ENCODE results near the gene MIS18A. TPM values are rescaled to one million over a fixed set of nuclear protein-coding genes. Genes with fewer than 3 reads are reported as not detected.

Gene MIS18A
- total and polyA plus RNA-seq, 2 donors (not counting 1 experiment from before 2014, with no cell fraction given): 4.0 to 7.6 TPM

GRCh38 chr21:32256873-32257620 is 21.8 kb downstream of the MIS18A start:
- Histone ChIP-seq H3K27me3 (ENCODE audit: control insufficient read depth, insufficient read depth, low read length) (no peaks in the 10 kb centered on the region), H3K36me3 (ENCODE audit: control insufficient read depth, insufficient read depth, low read length) (no peaks in the 10 kb centered on the region), H3K4me2 (ENCODE audit: extremely low read depth, insufficient read depth, low read length) (peak overlapping the region; percentile 11), H3K79me2 (ENCODE audit: control insufficient read depth, insufficient read depth, low read length) (no peaks in the 10 kb centered on the region), H4K20me1 (ENCODE audit: control insufficient read depth, extremely low read depth, insufficient read depth, low read length) (no peaks in the 10 kb centered on the region), H3K9ac (ENCODE audit: insufficient read depth, low read length) (no peak overlapping the region), H3K4me3 (replicated peaks in 1 of 4; ENCODE audit: control extremely low read depth in 1 of 4, insufficient read depth in 1 of 4, low read depth in 3 of 4, low read length in 4 of 4) (peak overlapping the region in 1 of 4 experiments; percentile 29), H2AFZ (ENCODE audit: low read length) (no peak overlapping the region), H3K27ac (ENCODE audit: insufficient read depth, low read length) (no peak overlapping the region), H3K4me1 (ENCODE audit: control insufficient read depth, extremely low read depth, insufficient read depth, low read length) (peaks cover 9% of the 10 kb centered on the region), H3K9me3 (ENCODE audit: control insufficient read depth, insufficient read depth, low read depth, low read length) (no peaks in the 10 kb centered on the region)
- TF ChIP-seq, protein P1, sequence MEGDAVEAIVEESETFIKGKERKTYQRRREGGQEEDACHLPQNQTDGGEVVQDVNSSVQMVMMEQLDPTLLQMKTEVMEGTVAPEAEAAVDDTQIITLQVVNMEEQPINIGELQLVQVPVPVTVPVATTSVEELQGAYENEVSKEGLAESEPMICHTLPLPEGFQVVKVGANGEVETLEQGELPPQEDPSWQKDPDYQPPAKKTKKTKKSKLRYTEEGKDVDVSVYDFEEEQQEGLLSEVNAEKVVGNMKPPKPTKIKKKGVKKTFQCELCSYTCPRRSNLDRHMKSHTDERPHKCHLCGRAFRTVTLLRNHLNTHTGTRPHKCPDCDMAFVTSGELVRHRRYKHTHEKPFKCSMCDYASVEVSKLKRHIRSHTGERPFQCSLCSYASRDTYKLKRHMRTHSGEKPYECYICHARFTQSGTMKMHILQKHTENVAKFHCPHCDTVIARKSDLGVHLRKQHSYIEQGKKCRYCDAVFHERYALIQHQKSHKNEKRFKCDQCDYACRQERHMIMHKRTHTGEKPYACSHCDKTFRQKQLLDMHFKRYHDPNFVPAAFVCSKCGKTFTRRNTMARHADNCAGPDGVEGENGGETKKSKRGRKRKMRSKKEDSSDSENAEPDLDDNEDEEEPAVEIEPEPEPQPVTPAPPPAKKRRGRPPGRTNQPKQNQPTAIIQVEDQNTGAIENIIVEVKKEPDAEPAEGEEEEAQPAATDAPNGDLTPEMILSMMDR (conservative IDR thresholded peaks at IDR 0.05 in 1 of 2, IDR thresholded peaks at IDR 0.05 in 1 of 2; ENCODE audit: low read depth in 1 of 2, low read length in 2 of 2): no peak
- no peak for TF ChIP-seq EZH2 (IDR thresholded peaks at IDR 0.05; ENCODE audit: low read length, missing control alignments)
- peak; percentile 86 to 94 for DNase-seq (ENCODE audit: low read depth in 2 of 2)

DNA sequence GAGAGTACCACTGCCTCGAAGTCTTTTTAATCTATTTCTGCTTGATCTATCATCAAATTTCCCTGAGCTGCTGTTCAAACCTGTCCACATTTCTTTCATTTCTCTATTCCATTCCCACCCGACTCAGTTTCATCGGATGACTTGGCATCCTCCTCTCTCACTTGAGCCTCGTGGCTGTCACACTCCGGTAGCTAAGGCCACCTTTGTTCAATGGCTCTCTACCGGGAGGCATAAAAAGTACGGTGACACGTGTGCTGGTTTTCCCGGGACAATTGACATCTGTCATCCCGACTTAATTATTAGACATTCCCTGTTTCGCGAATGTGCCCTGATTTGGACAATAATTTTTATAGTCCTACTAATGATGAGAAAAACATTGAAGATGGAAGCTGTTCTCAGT is 22.6 kb downstream of the MIS18A start:
- no peaks in the 10 kb centered on the region for H4K20me1 ChIP-seq (ENCODE audit: control insufficient read depth, extremely low read depth, insufficient read depth, low read length)
- H3K9ac ChIP-seq (ENCODE audit: insufficient read depth, low read length): no peak overlapping the region
- H3K4me1 ChIP-seq (ENCODE audit: control insufficient read depth, extremely low read depth, insufficient read depth, low read length): peaks cover 9% of the 10 kb centered on the region
- no peak for TF ChIP-seq EZH2 (IDR thresholded peaks at IDR 0.05; ENCODE audit: low read length, missing control alignments)
- TF ChIP-seq, protein P1 (conservative IDR thresholded peaks at IDR 0.05 in 1 of 2, IDR thresholded peaks at IDR 0.05 in 1 of 2; ENCODE audit: low read depth in 1 of 2, low read length in 2 of 2): no peak
- no peak overlapping the region for H2AFZ ChIP-seq (ENCODE audit: low read length)
- no peaks in the 10 kb centered on the region for H3K79me2 ChIP-seq (ENCODE audit: control insufficient read depth, insufficient read depth, low read length)
- H3K27me3 ChIP-seq (ENCODE audit: control insufficient read depth, insufficient read depth, low read length): no peaks in the 10 kb centered on the region
- no peak overlapping the region for H3K4me2 ChIP-seq (ENCODE audit: extremely low read depth, insufficient read depth, low read length)
- H3K27ac ChIP-seq (ENCODE audit: insufficient read depth, low read length): no peak overlapping the region
- H3K9me3 ChIP-seq (ENCODE audit: control insufficient read depth, insufficient read depth, low read depth, low read length): no peaks in the 10 kb centered on the region
- no peak overlapping the region for H3K4me3 ChIP-seq (replicated peaks in 1 of 4; ENCODE audit: control extremely low read depth in 1 of 4, insufficient read depth in 1 of 4, low read depth in 3 of 4, low read length in 4 of 4)
- H3K36me3 ChIP-seq (ENCODE audit: control insufficient read depth, insufficient read depth, low read length): no peaks in the 10 kb centered on the region
- DNase-seq (ENCODE audit: low read depth in 2 of 2): no peak

DNA sequence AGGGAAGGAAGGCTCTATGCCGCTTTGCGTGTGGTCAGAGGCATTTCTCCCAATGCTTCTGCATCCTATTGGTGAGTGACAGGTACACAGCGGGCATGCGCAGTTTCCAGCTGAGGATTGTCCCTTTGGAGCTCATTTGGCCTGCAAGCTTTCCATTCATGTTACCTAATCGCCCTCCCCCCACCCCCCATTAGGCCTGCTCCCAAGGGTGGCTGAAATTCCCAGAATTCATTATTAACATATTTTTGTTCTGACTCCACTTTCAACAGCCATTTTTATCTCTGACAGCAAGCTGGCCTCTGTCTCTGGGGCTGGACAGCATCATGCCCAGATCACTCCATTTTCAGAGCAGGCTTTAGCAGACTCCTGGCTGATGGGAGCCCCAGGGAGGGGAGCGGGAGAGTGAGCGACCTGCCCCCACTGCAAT is 25.6 kb downstream of the MIS18A start:
- no peak overlapping the region for H3K4me3 ChIP-seq (replicated peaks in 1 of 4; ENCODE audit: control extremely low read depth in 1 of 4, insufficient read depth in 1 of 4, low read depth in 3 of 4, low read length in 4 of 4)
- no peaks in the 10 kb centered on the region for H3K27me3 ChIP-seq (ENCODE audit: control insufficient read depth, insufficient read depth, low read length)
- H3K36me3 ChIP-seq (ENCODE audit: control insufficient read depth, insufficient read depth, low read length): no peaks in the 10 kb centered on the region
- no peaks in the 10 kb centered on the region for H3K79me2 ChIP-seq (ENCODE audit: control insufficient read depth, insufficient read depth, low read length)
- H3K9ac ChIP-seq (ENCODE audit: insufficient read depth, low read length): no peak overlapping the region
- TF ChIP-seq, protein P1 (conservative IDR thresholded peaks at IDR 0.05 in 1 of 2, IDR thresholded peaks at IDR 0.05 in 1 of 2; ENCODE audit: low read depth in 1 of 2, low read length in 2 of 2): no peak
- TF ChIP-seq EZH2 (IDR thresholded peaks at IDR 0.05; ENCODE audit: low read length, missing control alignments): no peak
- no peak overlapping the region for H3K4me2 ChIP-seq (ENCODE audit: extremely low read depth, insufficient read depth, low read length)
- DNase-seq (ENCODE audit: low read depth in 2 of 2): peak; percentile 43 to 75
- H3K27ac ChIP-seq (ENCODE audit: insufficient read depth, low read length): no peak overlapping the region
- peaks cover 9% of the 10 kb centered on the region for H3K4me1 ChIP-seq (ENCODE audit: control insufficient read depth, extremely low read depth, insufficient read depth, low read length)
- no peaks in the 10 kb centered on the region for H4K20me1 ChIP-seq (ENCODE audit: control insufficient read depth, extremely low read depth, insufficient read depth, low read length)
- no peaks in the 10 kb centered on the region for H3K9me3 ChIP-seq (ENCODE audit: control insufficient read depth, insufficient read depth, low read depth, low read length)
- H2AFZ ChIP-seq (ENCODE audit: low read length): no peak overlapping the region

All from fibroblast of lung (primary cell).